NCI-H2227 treated with DMSO at 0.1 percent for 48 hours (cell line): ENCODE measurements around the gene GSX1.
"Not testable (repeated sequence)": the region's sequence is repeated elsewhere in the genome, so short reads cannot be mapped to it uniquely, and the experiment has no call there.

Experiments used
- DNase-seq: peaks from one replicate; lab custom pipeline; 2025; lab: John Stamatoyannopoulos, UW

GSX1 gene

GRCh38 chr13:27792393-27793218 is at the start of gene GSX1:
TSS of gene GSX1 (plus strand) at chr13:27792483. CDS start at chr13:27792691, 208 bp downstream.
- no peak for DNase-seq

- DNase-seq: no peak
Measured at GRCh38 chr13:27744801-27745200, 47.5 kb upstream of the GSX1 start.

GRCh38 chr13:27745301-27745700 is 47.0 kb upstream of the GSX1 start:
- DNase-seq: no peak

- DNase-seq: not testable (repeated sequence)
Measured at GRCh38 chr13:27748143-27748542, 44.1 kb upstream of the GSX1 start.

DNA sequence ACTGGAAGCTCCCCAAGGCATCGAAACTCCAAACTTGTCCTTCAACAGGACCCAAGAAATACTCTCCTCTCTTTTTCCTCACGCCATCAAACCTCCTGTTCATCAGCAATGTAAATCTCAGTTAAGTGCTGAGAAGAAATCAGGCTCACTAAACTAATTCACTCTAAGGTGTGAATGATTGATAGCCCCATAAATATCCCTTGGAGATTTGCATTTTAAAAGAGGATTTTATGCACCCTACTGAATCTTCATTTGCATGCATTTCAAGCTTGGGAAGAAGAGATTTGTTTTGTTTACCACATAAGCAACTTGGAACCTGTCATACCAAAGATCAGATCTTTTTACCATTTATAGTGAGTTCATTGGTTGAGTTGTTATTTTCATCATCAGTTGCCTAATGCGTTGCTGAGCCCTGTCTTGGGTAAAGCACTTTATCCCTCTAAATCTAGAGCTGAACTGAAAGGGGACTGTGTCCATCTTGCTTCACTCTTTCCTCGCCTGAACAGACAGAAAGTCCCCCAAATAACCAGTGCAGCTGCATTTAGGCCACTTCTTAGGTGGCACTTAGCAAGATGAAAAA is 40.2 kb upstream of the GSX1 start:
- no peak for DNase-seq

- no peak for DNase-seq
Measured at GRCh38 chr13:27765650-27766049, 26.6 kb upstream of the GSX1 start.

DNA sequence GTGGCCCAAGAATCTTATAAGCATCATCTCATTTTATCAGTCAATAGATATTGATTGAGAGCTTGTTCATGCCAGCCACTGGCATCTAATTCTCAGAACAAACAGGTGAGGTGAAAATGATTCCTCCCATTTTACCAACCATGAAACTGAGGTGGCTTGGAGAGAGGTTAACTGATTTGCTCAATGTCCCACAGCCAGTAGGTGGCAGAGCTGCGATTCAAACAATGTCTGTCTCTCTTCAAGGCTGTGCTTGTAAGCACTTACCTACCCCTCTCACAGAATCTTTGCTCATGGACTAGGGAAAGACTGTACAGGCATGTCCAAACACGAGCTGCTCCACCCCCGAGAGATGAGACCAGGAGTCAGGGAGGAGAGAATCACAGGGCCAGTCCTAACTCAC is 21.5 kb upstream of the GSX1 start:
- no peak for DNase-seq

- no peak for DNase-seq
Measured at GRCh38 chr13:27772651-27773425, 19.4 kb upstream of the GSX1 start.

GRCh38 chr13:27774169-27774568 is 18.1 kb upstream of the GSX1 start:
- DNase-seq: no peak

DNA sequence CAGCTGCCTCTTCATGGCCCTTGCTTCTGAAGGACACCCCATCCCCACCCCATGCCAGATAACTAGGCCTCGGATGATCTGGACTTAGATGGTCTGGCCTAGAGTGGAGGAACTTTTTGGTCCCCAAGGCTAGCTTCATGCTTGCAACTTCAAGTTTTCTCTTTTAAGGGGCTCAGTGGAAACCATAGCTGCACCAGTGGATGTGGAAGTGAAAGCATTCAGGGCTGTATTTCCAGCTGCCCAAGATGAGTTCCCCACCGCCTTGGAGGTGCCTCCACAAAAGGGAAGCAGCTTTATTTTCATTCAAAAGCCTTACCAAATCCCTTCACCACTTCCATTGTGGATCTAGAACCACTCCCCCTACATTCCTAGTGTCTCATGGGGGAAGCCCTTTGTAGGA is 17.6 kb upstream of the GSX1 start:
- DNase-seq: no peak

GRCh38 chr13:27775943-27776342 is 16.3 kb upstream of the GSX1 start:
- DNase-seq: peak; percentile 48

DNA sequence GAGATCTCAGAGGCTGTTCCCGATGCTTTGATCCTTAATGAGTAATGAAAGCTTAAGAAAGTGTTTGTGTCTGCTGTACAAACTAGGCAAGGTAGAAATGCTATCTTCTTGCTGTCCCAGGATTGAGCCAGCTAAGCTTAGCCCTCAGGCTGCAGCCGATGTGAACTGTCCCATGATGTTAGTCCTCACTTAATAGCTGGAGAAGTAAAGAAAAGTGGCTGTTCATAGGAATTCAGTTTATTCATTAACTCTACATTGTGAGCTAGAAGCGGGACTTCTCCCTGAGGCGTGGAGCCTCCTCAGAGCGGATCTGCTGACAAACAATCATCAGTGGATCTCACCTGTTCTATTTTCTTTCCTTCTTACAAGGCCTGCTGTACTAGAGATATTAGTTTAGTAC is 10.1 kb upstream of the GSX1 start:
- DNase-seq: no peak

DNA sequence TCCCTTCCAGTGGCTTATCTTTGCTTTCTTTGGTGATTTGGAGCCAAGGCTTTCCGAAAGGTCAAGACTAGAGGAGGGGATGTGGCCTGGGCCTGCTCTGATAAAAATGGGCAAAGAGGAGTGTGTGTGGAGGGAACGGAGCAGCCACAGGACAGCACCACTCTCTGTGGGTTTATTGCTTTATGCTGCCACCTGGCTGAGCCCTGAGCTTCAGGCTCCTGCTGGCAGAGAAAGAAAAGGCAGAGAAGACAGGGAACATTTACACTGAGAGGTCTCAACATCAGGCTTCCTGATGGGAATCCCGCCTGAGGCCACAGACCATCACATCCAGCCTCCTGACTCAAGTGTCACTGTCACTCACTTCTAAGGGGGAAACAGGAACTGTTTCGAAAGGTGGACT is 9.2 kb upstream of the GSX1 start:
- no peak for DNase-seq

DNA sequence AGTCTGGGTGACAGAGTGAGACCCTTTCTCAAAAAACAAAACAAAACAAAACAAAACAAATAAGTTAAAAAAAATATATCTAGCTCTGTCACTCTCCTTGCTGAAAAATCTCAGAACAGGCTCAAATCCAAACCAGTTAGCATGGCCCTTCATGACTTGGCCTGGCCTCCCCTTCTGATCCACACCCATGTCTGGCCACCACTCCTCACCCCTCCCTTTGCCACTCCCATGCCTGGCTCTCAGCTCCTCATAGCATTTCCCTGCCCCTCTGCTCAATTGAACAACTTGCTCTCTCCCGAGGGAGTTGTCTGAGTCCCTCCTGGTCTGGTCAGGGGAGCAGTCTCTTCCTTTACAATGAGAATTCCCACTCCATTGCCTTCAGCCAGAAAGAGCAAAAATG is 4.0 kb upstream of the GSX1 start:
- no peak for DNase-seq

GRCh38 chr13:27789153-27789494 is 3.2 kb upstream of the GSX1 start:
- DNase-seq: no peak

DNA sequence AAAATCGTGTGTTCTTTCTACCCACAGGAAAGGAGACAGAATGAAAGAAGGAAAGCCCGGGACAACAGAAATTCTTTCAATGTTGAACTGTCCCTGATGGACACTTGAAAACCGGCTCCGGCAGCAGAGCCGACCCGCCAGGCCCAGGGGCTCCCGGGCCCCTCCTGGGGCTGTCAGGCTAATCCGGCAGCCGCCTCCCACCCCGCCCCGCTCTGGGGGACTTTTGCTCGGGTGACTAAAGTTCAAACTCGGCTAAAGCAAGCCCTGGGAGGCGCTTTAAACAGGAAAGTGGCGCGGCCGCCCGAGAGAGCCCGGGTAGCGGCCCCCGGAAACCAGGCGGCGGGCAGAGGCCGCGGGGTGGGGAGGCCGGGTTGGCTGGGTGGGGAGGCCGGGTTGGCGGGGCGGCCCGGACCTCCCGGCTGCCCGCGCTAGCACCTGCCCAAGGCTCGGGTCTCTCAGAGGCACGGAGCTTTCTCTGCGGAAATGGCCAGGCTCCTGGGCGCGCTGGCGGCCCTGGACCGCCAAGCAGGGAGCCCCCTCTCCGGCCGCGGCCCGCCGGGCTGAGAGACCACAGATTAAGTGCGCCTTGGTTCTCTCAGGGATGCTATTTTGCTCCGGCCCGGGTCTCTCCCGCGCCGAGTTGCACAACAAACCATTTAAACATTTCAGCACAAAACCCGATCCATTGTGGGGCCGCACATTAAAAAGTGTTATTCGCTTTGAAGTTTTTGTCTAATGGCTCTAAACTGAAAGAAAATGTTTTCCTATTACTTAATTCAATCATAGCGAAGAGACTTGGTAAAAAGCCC is 2.6 kb upstream of the GSX1 start:
- no peak for DNase-seq

GRCh38 chr13:27790523-27790922 is 1.8 kb upstream of the GSX1 start:
- no peak for DNase-seq

DNA sequence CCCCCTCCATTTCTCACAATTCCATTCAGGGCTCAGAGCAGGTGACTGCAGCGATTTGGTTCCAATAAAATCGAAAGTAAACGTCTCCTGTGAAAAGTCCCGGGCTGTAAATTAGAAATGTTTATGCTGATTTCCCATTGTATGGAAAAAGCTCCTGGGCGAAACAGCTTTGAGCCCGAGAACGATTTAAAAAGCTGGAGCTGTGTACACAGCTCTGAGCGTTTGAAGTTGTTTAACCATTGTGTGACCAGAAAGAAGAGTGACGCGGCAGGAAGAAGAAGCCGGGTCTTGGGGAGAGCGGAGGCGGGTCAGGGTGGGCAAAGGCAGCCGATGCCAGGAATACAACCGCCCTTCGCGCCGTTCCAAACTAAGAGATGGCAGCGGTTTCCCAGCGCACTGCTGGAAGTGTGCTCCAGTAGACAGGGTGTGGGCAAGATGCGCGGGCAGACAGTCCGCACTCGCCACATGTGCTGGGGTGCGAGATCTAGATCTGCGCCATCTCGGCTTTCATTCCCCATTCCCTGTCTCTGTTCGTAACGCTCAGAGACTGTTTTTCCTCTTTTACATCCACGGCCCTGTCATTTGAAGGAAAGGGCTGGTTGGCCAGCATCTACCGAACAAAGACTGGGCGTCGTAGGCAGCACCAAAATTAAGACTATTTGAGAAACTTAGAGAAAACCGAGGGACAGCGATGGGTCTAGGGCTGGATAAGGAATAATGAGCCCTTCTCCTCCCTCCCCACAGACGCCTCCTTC is 960 bp upstream of the GSX1 start:
- DNase-seq: peak; percentile 8

DNA sequence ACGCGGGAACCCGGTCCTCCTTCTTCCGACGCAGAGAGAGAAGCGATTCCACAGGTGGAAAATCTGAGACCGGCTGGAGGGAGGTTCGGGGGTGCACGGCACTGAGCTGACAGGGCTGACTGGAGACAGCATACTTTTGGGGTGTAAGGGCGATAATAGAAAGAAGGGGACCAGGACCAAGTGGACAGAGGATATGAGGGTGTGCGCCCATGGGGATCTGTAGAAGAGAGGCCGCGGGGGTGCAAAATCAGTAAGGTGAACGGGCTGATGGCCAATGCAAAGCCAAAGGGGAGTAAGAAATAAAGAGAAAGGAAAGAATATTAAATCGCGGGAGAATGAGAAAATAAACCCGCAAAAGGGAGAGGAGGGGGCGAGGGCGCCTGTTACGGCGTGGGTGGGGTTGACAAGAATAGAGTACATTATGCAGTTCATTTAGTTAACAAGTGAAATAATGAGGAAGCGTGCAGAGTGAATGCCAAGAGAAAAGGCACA is 336 bp upstream of the GSX1 start:
- no peak for DNase-seq

GRCh38 chr13:27793507-27794367 is 1.5 kb downstream of the GSX1 start:
- no peak for DNase-seq

DNA sequence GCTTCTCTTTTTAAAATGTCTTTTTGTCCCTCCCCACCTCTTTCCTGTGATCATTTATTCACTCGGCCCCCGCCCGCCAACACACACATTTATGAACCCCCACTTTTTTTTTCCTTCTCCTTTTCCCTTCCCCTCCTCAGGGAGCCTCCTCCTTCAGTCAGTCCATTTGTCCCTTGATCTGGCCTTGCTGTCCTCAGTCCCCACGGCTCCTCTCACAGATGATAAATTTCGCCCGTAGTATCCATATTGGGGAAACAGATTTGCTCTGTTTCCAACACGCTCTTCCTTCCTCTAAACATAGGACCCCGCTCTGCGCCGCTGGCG is 2.0 kb downstream of the GSX1 start:
- no peak for DNase-seq
